Measurements from ENCODE around the gene CLEC9A.

CLEC9A gene

DNA sequence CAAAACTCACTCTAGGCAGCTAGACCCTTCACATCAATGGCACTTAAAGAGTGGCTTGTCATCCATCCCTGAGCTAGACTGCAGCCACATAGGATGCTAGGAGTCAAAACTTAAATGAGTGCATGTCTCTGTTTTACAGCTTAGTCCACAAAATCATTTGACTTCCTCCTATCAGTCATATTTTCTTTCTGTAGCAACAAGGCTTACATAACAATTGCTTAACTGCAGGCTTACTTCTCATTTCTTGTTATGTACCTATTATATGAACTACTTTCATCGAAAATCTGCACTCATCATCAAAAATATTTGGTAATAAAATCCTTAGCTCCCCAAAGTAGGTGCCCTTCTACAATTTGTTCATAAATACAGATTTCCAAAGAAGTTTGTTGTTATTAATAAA lies 38.2 kb downstream of the CLEC9A start:
- no peak for DNase-seq

DNA sequence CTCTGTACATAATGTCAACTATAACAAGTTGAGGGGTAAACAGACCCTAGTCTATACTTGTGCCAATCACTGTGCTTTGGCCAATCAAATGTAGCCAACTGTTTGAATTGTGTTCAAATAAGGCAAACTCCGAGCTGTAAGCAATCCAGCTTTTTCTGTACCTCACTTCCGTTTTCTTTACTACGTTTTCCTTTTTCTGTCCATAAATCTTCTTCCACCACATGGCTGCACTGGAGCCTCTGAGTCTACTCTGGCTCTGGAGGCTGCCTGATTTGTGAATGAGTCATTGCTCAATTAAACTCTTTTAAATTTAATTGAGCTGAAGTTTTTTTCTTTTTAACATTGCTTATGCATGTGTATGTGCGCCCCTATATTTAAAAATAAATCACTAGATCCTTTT lies 38.6 kb downstream of the CLEC9A start:
- no peak for DNase-seq

DNA sequence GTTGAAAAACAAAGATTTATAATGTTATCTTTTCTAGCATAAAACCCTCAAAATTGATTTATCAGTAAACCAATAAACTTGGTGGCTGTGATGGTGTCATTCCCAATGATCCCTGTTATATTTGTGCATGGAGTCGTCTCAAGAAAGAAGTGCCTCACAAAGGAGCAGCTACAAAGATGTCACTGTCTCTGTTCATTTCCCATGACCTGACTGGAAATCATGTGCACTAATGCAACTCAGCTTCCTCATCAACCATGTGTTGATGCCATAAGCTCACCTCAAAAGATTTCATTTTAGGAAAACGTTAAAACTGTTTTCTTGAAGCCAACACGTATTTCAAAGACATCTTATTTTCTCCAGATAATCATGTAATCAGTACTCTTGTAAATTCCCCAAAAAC lies 39.5 kb downstream of the CLEC9A start:
- no peak for DNase-seq

DNA sequence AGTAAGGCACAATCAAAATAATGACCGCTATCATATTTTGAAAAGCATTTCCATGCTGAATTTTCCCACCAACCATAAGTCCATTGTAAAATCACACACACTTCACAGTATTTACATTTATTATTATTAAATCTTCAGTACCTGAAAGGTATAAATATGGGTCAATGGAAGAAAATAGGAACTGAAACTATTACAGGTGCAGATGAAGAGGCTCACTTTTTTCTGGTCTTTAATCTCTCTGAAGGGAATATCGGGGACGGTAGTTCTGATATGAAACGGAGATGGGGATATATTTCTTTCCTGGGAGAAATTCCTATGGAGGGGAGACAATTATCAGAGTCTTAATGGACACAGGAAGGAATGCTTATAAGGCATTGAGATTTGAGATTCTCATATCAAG lies 39.9 kb downstream of the CLEC9A start:
- DNase-seq: no peak

DNA sequence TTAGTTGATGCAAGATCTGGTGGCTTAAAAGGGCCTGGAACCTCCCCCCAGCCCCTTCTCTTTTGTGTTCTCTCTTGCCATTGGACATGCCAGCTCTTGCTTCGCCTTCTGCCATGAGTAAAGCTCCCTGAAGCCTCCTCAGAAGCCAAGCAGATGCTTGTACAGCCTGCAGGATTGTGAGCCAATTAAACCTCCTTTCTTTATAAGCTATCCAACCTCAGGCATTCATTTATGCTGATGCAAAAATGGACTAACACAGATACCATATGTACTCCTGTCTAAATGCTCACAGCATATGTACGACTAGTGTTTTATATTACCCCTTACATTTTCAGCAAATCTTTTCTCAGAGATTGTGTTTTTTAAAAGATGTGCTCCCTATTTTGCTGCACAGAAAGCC lies 41.6 kb downstream of the CLEC9A start:
- DNase-seq: no peak

- no peak for DNase-seq
Measured at GRCh38 chr12:10073261-10073660, 42.8 kb downstream of the CLEC9A start.

GRCh38 chr12:10075451-10075850 lies 45.0 kb downstream of the CLEC9A start:
- DNase-seq: no peak

- no peak for DNase-seq
Measured at GRCh38 chr12:10082117-10082874, 51.8 kb downstream of the CLEC9A start.

GRCh38 chr12:10084733-10085132 lies 54.3 kb downstream of the CLEC9A start:
- no peak for DNase-seq

DNA sequence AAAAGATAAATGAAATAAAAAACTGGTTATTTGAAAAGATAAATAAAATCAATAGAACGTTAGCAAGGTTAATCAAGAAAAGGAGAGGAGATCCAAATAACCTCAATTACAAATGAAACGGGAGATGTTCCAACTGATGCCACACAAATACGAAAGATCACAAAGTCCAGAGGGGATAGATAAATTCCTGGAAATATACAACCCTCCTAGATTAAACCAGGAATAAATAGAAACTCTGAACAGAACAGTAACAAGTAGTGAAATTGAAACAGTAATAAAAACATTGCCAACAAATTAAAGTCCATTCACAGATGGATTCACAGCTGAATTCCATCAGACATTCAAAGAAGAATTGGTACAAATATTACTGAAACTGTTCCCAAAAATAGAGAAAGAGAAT lies 55.9 kb downstream of the CLEC9A start:
- no peak for DNase-seq

DNA sequence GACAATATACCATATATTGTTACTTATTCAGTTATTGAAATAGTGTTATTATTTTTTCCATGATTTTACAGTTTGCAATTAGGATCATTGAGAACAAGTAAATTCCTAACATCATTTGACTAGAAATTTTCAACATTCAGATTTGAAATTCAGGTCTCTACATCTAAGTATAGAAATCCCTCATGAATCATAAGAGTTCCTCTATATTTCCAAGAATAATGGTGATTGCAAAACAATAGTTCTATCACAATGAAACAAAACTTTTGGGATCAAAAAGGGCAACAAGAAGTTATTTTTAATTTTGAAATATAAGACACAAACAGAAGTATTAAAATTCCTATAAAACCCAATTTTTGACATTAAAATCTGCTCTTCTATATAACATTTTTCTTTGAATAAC lies 57.5 kb downstream of the CLEC9A start:
- DNase-seq: no peak

GRCh38 chr12:10088955-10089900 lies 58.7 kb downstream of the CLEC9A start:
- DNase-seq: no peak

- DNase-seq: no peak
Measured at GRCh38 chr12:10094646-10095395, 64.3 kb downstream of the CLEC9A start.

- DNase-seq: no peak
Measured at GRCh38 chr12:10095971-10096370, 65.5 kb downstream of the CLEC9A start.

DNA sequence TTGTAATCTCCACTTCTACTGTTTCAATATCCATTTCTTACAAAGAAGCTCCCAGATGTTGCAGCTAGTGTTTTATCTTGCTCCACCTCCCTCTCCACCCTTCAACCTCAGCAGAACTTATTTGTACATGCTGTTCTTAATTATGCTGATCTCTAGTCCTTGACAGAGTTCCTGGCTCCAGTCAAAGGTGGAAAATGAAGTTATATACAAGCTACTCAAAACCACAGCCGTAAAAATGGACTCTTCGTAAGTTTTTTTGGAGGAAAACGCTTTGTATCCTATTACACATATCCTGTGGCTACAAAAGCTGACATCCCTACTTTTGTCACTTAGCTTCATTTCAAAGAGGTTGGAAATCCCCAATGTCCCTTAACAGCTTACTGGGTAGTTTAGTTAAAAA lies 67.0 kb downstream of the CLEC9A start:
- no peak for DNase-seq

GRCh38 chr12:10098791-10099190 lies 68.3 kb downstream of the CLEC9A start, which contains the start of gene CLEC1A:
CLEC1A (minus strand) TSS chr12:10098985; CDS start chr12:10098922, 63 bp downstream.
- no peak for DNase-seq

GRCh38 chr12:10101042-10101579 lies 70.6 kb downstream of the CLEC9A start:
- no peak for DNase-seq

DNA sequence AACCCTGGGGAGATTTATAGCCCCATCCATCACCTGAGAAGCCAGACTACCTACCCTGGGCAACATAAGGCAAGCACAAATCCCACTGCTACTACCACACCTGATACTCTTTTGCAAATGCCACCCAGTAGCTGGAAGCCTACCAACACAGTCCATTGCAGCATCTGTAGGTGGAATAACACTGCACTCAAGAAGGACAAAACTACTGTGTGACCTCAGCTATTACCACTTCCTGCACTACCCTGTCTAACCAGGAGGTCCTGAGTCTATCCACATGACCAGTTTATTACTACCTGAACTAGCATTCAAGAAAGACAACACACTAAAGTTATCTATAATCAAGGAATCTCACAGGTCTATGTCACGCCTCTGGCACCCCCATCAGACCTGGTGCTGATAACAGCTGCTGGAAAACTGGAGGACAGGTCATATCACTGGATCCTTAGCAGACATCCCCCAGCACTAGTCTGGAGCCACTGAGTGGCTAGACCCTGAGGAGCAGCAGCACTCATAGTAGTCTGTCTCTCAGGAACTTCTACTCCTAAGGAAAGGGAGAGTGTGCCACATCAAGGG lies 71.3 kb downstream of the CLEC9A start:
- no peak for DNase-seq

- no peak for DNase-seq
Measured at GRCh38 chr12:10102322-10102721, 71.8 kb downstream of the CLEC9A start.

GRCh38 chr12:10110256-10110844 lies 79.9 kb downstream of the CLEC9A start:
- no peak for DNase-seq

DNA sequence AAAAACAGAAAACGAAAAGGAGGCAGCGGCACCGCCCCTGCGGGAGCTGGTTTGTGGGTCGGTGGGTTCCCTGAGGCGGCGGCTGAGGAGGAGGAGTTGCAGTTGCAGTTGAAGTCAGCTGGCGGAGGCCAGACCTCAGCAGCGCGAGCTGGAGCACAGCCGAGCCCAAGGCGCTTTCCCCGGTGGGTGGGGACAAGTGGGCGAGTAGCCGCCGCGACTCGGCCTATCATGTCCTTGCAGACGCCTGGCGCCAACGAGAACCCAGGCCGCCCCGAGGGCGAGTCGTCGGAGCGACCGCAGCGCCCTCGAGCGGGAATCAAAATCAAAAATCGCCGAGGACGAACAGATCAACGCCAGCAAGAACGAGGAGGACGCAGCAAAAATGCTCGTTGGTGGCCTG lies 81.0 kb downstream of the CLEC9A start:
- no peak for DNase-seq

DNA sequence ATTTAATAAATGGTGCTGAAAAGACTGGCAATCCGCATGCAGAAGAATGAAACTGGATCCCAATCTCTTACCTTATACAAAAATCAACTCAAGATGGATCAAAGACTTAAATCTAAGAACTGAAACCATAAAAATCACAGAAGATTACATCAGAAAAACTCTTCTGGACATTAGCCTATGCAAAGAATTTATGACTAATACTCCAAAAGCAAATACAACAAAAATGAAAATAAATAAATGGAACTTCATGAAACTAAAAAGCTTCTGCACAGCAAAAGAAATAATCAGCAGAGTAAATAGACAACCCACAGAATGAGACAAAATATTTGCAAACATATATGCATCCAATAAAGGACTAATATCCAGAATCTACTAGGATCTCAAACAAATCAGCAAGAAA lies 82.6 kb downstream of the CLEC9A start:
- no peak for DNase-seq

All from NCI-H2081 (cell line).